ENCODE data around the gene EEF1E1. TPM values are rescaled to one million over a fixed set of nuclear protein-coding genes. Genes with fewer than 3 reads are reported as not detected.
A peak's percentile ranks its signal among the peaks of the same experiment; 100 is the strongest.

Gene EEF1E1
- total and polyA plus RNA-seq, 9 of the 15 experiments (the other 6 are each of a cell fraction or from before 2014, with no cell fraction given), result 135 to 1,355 (median 327) TPM

DNA sequence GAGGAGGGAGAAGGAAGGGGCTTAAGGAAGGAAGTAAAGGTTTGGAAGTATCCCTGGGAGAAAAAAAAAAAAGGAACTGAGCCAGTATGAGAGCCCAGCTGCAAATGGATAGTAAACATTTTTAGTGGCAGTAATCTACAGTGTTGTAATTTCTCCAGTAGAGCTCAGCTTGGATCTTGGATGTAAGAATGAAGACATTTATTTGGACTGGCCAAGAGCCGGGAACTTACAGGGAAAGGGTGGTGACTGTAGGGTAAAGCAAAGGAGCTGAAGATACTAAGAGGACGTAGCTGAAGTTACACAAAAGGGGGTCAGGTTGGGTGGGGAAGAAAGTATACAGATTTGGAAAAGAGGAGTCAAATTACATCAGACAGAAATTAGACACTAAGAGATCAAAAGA lies 13.5 kb downstream of the EEF1E1 start:
- no peak overlapping the region for H3K4me2 ChIP-seq (ENCODE audit: insufficient read depth, low read length)
- H3K9me3 ChIP-seq (replicated peaks; ENCODE audit: control insufficient read depth, insufficient read depth, low read depth, low read length), result no peaks in the 10 kb centered on the region
- CTCF ChIA-PET (ENCODE audit: low intra/inter-chr PET ratio), result no interaction called here
- intact Hi-C loops (cut with micrococcal nuclease) (no loop called here), in situ Hi-C loops (cut with MboI) (no loop called here)
- no TSS peak for BruUV-seq (replicated peaks)
- H3K9ac ChIP-seq (ENCODE audit: insufficient read depth in 1 of 2, low read depth in 2 of 2, low read length in 2 of 2), result no peak overlapping the region
- no peak overlapping the region for H3K4me3 ChIP-seq
- FAIRE-seq (no peak), ATAC-seq (no peak), DNase-seq (ENCODE audit: extremely low read depth in 1 of 4, low spot score in 3 of 4) (no peak)
- POLR2A ChIA-PET, result interaction anchor here (0.5 to 0.8 kb wide), 4 partner anchors 14 to 982 kb away, joined by 3 to 4 read pairs (median 3); partner anchors contain the start of gene EEF1E1
- H4K20me1 ChIP-seq (replicated peaks; ENCODE audit: control insufficient read depth, insufficient read depth, low read length), result no peaks in the 10 kb centered on the region
- peaks cover 0 to 16% of the 10 kb centered on the region in 2 experiments; a peak in 4 of 5 replicates for H3K4me1 ChIP-seq (replicated peaks in 1 of 2; ENCODE audit: control insufficient read depth in 2 of 2, insufficient read depth in 2 of 2, low read length in 2 of 2)
- 0 out of 2 replicates have a peak, but pooled peaks have one; percentile 39 for TF ChIP-seq GTF2E2 (tag; IDR thresholded peaks at IDR 0.05)
- TF ChIP-seq FIP1L1 (IDR thresholded peaks at IDR 0.05; ENCODE audit: low read depth, low read length, poor library complexity, severe bottlenecking), result no peak
- WGBS (ENCODE audit: insufficient coverage, low coverage, missing lambda C conversion rate), result 83% methylated on average over 2 of the region's 2 CpGs
- peaks cover 85% of the 10 kb centered on the region for H3K79me2 ChIP-seq (ENCODE audit: control insufficient read depth, insufficient read depth, low read length)
- H2AFZ ChIP-seq (ENCODE audit: low read depth, low read length), result no peak overlapping the region
- H3K36me3 ChIP-seq (ENCODE audit: control insufficient read depth, insufficient read depth, low read length), result peaks cover 94% of the 10 kb centered on the region
- H3K27me3 ChIP-seq (ENCODE audit: control insufficient read depth in 2 of 2, insufficient read depth in 2 of 2, low read length in 2 of 2), result no peaks in the 10 kb centered on the region
- H3K27ac ChIP-seq (ENCODE audit: extremely low read depth, low read depth, low read length), result no peak overlapping the region
- H3K9me1 ChIP-seq (ENCODE audit: control insufficient read depth, insufficient read depth, low read length), result no peaks in the 10 kb centered on the region

DNA sequence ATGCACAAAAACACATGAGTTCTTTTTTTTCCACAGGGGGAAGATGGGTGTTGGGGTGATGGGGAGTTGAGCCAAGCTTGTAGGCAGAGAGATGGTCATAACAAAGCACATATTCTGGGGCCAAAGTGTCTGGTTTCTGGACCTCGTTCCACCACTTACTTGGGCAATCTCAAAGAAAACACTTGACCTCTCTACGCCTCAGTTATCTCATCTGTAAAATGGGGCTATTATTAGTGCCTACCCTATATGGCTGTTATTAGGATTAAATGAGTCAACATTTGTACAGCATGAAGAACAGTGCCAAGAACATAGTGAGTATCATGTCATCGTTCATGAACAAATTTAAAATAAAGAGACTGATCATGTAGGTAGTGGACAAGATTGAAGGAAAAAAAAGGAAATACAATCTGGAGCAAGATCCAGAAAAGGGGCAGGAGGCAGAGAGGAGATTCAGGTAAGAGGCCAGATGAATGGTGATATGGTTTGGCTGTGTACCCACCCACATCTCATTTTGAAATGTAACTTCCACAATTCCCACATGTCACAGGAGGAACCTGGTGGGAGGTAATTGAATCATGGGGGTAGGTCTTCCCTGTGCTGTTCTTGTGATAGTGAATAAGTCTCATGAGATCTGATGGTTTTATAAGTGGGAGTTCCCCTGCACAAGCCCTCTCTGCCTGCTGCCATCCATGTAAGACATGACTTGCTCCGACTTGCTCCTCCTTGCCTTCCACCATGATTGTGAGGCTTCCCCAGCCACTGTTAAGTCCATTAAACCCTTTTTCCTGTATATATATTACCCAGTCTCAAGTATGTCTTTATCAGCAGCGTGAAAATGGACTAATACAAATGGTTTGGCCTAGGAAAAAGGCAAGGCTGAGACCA lies 14.2 kb downstream of the EEF1E1 start:
- Histone ChIP-seq H3K27ac (ENCODE audit: extremely low read depth, low read depth, low read length) (no peak overlapping the region), H3K9ac (ENCODE audit: insufficient read depth in 1 of 2, low read depth in 2 of 2, low read length in 2 of 2) (no peak overlapping the region), H3K79me2 (ENCODE audit: control insufficient read depth, insufficient read depth, low read length) (peaks cover 86% of the 10 kb centered on the region), H3K9me1 (ENCODE audit: control insufficient read depth, insufficient read depth, low read length) (no peaks in the 10 kb centered on the region), H4K20me1 (replicated peaks; ENCODE audit: control insufficient read depth, insufficient read depth, low read length) (no peaks in the 10 kb centered on the region; the same call in 1 of the 2 replicates), H3K4me2 (ENCODE audit: insufficient read depth, low read length) (no peak overlapping the region), H3K36me3 (ENCODE audit: control insufficient read depth, insufficient read depth, low read length) (peaks cover 95% of the 10 kb centered on the region), H3K27me3 (ENCODE audit: control insufficient read depth in 2 of 2, insufficient read depth in 2 of 2, low read length in 2 of 2) (no peaks in the 10 kb centered on the region), H3K9me3 (replicated peaks; ENCODE audit: control insufficient read depth, insufficient read depth, low read depth, low read length) (no peaks in the 10 kb centered on the region), H3K4me1 (replicated peaks in 1 of 2; ENCODE audit: control insufficient read depth in 2 of 2, insufficient read depth in 2 of 2, low read length in 2 of 2) (peaks cover 0 to 21% of the 10 kb centered on the region in 2 experiments; a peak in 4 of 5 replicates), H2AFZ (ENCODE audit: low read depth, low read length) (no peak overlapping the region), H3K4me3 (no peak overlapping the region)
- intact Hi-C loops (cut with micrococcal nuclease) (no loop called here), in situ Hi-C loops (cut with MboI) (no loop called here)
- no TSS peak for BruUV-seq (replicated peaks)
- ChIA-PET CTCF (ENCODE audit: low intra/inter-chr PET ratio) (no interaction called here), POLR2A (interaction anchor here (0.6 to 1.2 kb wide), 4 partner anchors 10 to 18 kb away, joined by 3 to 4 read pairs (median 3); partner anchors contain the start of gene EEF1E1)
- DNase-seq (ENCODE audit: extremely low read depth in 1 of 4, low spot score in 3 of 4) (no peak), ATAC-seq (no peak), FAIRE-seq (no peak)
- 93% methylated on average over 5 of the region's 5 CpGs for WGBS (ENCODE audit: insufficient coverage, low coverage, missing lambda C conversion rate)
- peak; percentile 68 for TF ChIP-seq BCOR (IDR thresholded peaks at IDR 0.05)
- TF ChIP-seq RBM25 (IDR thresholded peaks at IDR 0.05; ENCODE audit: low read depth, low read length, severe bottlenecking), result peak; percentile 85
- peak; percentile 88 for TF ChIP-seq ADNP (tag; IDR thresholded peaks at IDR 0.05)
- TF ChIP-seq KDM1A (IDR thresholded peaks at IDR 0.05), result peak; percentile 28 to 61; a peak in 2 of 4 replicates
- TF ChIP-seq MAFG (tag; conservative IDR thresholded peaks at IDR 0.05), result no peak
- no peak for TF ChIP-seq U2AF1 (optimal IDR thresholded peaks at IDR 0.05; ENCODE audit: low read depth, low read length)
- TF ChIP-seq SNIP1 (IDR thresholded peaks at IDR 0.05; ENCODE audit: low read depth), result no peak
- TF ChIP-seq ZNF507 (tag; conservative IDR thresholded peaks at IDR 0.05), result no peak
- TF ChIP-seq POLR2B (IDR thresholded peaks at IDR 0.05; ENCODE audit: low read depth, partially characterized antibody), result no peak
- TF ChIP-seq ZNF77 (CRISPR knock-in tag; IDR thresholded peaks at IDR 0.05), result no peak
- TF ChIP-seq ZNF431 (CRISPR knock-in tag; IDR thresholded peaks at IDR 0.05), result peak; percentile 99
- TF ChIP-seq ESRRA (IDR thresholded peaks at IDR 0.05; ENCODE audit: borderline replicate concordance, low read depth), result peak; percentile 31; the same call in 1 of the 2 replicates
